ENCODE results near the gene PLEKHG4B. TPM values are rescaled to one million over a fixed set of nuclear protein-coding genes. Genes with fewer than 3 reads are reported as not detected.

PLEKHG4B gene
- total RNA-seq, 1 experiment from 2014 or later = 44.3 TPM

DNA sequence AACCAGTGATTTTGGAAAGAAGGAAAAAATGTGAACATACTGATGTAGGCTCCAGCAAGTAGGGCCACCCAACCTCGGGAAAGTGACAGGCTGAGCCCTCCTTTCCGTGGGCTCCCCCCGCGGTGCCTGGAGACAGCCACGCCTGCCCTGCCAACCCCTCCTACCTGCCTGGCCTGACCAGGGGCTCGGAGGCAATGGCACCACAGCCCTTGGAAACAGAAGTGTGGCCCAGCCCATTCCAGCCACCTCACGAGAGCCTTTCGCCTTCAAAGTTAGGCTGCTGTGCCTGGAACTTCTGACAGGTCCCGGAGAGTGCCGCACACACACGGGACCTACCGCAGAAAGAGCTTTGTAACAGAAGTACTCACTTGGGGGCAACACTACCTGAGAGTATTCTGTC, 49.8 kb downstream of the PLEKHG4B start:
- Mint-ChIP-seq H3K9me3 (peaks cover 5 to 9% of the 10 kb centered on the region in 2 experiments; a peak in 4 of 5 replicates), H3K4me1 (peaks cover 13 to 20% of the 10 kb centered on the region in 2 experiments), H3K36me3 (ENCODE audit: insufficient read depth in 1 of 3, low read depth in 3 of 3) (peaks cover 43 to 68% (median 66%) of the 10 kb centered on the region in 3 experiments), H3K27ac (no peak overlapping the region), H3K27me3 (ENCODE audit: low read depth) (no peaks in the 10 kb centered on the region), H3K4me3 (no peak overlapping the region)
- Histone ChIP-seq H2AFZ (ENCODE audit: low read length) (no peak overlapping the region), H3K27me3 (ENCODE audit: insufficient read depth, low read length) (no peaks in the 10 kb centered on the region), H3K4ac (ENCODE audit: low read depth, low read length) (no peak overlapping the region), H2BK20ac (ENCODE audit: low read depth, low read length, poor library complexity, severe bottlenecking) (no peak overlapping the region), H3K18ac (ENCODE audit: insufficient read length, low read depth, low read length) (no peak overlapping the region), H4K8ac (replicated peaks; ENCODE audit: insufficient read length, low read depth, low read length) (no peak overlapping the region), H3K56ac (ENCODE audit: insufficient read length, low read depth, low read length) (no peak overlapping the region), H2BK12ac (ENCODE audit: insufficient read length, low read depth, low read length) (no peak overlapping the region), H2BK15ac (ENCODE audit: low read depth, low read length) (no peak overlapping the region), H3K4me1 (ENCODE audit: insufficient read depth, low read length) (peaks cover 4% of the 10 kb centered on the region), H4K91ac (ENCODE audit: insufficient read length, low read depth, low read length) (no peak overlapping the region), H3K23me2 (ENCODE audit: insufficient read length, low read depth, low read length, poor library complexity, severe bottlenecking) (no peaks in the 10 kb centered on the region), H3K14ac (ENCODE audit: insufficient read depth, low read length) (no peak overlapping the region), H2BK5ac (ENCODE audit: insufficient read length, low read length) (no peak overlapping the region), H4K5ac (ENCODE audit: insufficient read length, low read depth, low read length) (no peak overlapping the region), H3K79me1 (ENCODE audit: insufficient read depth, low read depth, low read length, poor library complexity, severe bottlenecking) (peaks cover 3% of the 10 kb centered on the region), H3K27ac (ENCODE audit: insufficient read length, low read depth, low read length) (no peak overlapping the region), H2AK5ac (ENCODE audit: insufficient read length, low read length) (no peak overlapping the region), H3K23ac (ENCODE audit: insufficient read length, low read depth, low read length) (no peak overlapping the region), H2BK120ac (ENCODE audit: low read depth, low read length, poor library complexity, severe bottlenecking) (no peak overlapping the region), H3K4me2 (ENCODE audit: insufficient read depth, insufficient read length, low read length) (no peak overlapping the region), H3K79me2 (ENCODE audit: insufficient read depth, low read length) (no peaks in the 10 kb centered on the region; the same call in 1 of the 2 replicates), H4K20me1 (ENCODE audit: control insufficient read depth, insufficient read depth, insufficient read length) (no peaks in the 10 kb centered on the region), H3K9me3 (ENCODE audit: control insufficient read depth, low read depth, low read length) (peaks cover under 1% of the 10 kb centered on the region), H3T11ph (ENCODE audit: low read length) (no peak overlapping the region), H3K9ac (ENCODE audit: extremely low read depth, insufficient read length, low read length) (no peak overlapping the region)
- WGBS (ENCODE audit: extremely low coverage, insufficient read length, low lambda C conversion rate) = no CpG with 5 or more reads among the region's 12 CpGs
- TF ChIP-seq, protein P1, sequence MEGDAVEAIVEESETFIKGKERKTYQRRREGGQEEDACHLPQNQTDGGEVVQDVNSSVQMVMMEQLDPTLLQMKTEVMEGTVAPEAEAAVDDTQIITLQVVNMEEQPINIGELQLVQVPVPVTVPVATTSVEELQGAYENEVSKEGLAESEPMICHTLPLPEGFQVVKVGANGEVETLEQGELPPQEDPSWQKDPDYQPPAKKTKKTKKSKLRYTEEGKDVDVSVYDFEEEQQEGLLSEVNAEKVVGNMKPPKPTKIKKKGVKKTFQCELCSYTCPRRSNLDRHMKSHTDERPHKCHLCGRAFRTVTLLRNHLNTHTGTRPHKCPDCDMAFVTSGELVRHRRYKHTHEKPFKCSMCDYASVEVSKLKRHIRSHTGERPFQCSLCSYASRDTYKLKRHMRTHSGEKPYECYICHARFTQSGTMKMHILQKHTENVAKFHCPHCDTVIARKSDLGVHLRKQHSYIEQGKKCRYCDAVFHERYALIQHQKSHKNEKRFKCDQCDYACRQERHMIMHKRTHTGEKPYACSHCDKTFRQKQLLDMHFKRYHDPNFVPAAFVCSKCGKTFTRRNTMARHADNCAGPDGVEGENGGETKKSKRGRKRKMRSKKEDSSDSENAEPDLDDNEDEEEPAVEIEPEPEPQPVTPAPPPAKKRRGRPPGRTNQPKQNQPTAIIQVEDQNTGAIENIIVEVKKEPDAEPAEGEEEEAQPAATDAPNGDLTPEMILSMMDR (conservative IDR thresholded peaks at IDR 0.05) = no peak
- DNase-seq = no peak

Measured in H9 (cell line).